ENCODE data around the gene SLC31A2.

The SLC31A2 gene

DNA sequence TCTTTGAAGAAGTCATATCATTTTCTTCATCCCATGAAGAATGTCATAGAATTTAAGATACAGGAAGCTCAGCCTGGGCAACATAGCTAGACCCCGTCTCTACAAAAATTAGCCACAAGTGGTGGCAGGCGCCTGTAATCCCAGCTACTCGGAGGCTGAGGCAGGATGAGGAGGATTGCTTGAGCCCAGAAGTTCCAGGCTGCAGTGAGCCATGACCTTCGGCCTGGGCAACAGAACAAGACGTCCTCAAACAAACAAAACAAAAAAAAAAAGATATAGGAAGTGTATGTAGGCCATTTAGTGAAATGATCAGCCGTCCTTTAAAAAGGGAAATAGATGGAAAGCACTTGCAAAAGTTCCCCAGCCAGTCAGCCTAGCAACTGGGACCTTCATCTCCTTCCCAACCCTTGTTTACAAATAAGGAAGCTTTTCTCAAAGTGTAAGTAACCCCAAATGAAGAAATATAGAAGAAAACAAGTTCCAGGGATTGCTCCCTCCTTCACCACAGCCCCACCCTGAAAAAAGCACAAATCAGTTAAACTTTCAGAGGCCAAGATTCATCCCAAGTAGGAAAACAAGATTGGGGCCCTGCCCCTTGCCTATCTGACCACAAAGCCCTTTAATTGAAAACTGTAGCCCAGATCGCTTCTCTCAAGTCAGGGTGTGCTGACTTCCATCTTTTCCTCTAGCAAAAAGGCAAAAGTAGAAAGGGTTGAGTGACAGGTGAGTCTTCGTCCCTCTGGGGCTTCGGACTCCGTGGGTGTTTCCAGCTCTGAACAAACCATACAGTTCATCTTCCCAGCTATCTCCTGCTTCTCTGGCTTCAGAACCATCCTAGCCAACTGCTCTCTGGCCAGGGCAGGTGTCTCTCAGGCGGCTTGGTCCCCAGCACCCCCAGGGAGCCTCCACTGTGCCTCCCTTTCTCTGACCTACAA is 1.2 kb downstream of the SLC31A2 start:
- no peak overlapping the region for H3K9ac ChIP-seq (ENCODE audit: low read length)

DNA sequence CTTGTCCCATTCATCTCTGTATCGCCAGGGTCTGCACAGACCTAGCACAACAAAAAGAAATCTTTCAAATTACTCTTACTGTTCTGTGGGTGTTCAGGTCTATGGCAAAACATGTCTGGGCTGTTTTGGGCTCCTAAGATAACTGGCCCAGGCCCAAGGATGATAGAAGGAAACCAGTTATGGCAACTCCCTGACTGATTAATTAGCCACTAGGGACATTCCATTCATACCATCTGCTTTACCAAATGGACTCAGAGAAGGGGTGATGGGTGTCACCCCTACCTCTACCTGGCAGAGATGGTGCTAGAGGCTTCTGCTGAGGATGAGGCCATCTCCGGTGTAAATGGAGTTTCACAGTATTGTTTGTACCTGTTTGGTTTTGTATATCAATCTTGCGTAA is 1.9 kb downstream of the SLC31A2 start:
- Histone ChIP-seq H3K4me1 (ENCODE audit: control insufficient read depth, insufficient read depth, low read length) (peaks cover 9% of the 10 kb centered on the region; the same call in 1 of the 2 replicates), H3K27ac (ENCODE audit: low read depth, low read length) (no peak overlapping the region)

More for the DNA sequence above, 1.2 kb downstream of the SLC31A2 start:
- Histone ChIP-seq H3K27ac (ENCODE audit: low read depth, low read length) (no peak overlapping the region), H3K36me3 (ENCODE audit: control insufficient read depth, insufficient read depth, low read length) (no peaks in the 10 kb centered on the region), H3K27me3 (ENCODE audit: control insufficient read depth, insufficient read depth, low read length) (peaks cover 13% of the 10 kb centered on the region), H3K4me3 (ENCODE audit: low read depth, low read length) (peak overlapping the region; percentile 70), H3K4me1 (ENCODE audit: control insufficient read depth, insufficient read depth, low read length) (peaks cover 9% of the 10 kb centered on the region; the same call in 1 of the 2 replicates), H3K9me3 (ENCODE audit: control insufficient read depth, insufficient read depth, low read depth, low read length) (no peaks in the 10 kb centered on the region)

DNA sequence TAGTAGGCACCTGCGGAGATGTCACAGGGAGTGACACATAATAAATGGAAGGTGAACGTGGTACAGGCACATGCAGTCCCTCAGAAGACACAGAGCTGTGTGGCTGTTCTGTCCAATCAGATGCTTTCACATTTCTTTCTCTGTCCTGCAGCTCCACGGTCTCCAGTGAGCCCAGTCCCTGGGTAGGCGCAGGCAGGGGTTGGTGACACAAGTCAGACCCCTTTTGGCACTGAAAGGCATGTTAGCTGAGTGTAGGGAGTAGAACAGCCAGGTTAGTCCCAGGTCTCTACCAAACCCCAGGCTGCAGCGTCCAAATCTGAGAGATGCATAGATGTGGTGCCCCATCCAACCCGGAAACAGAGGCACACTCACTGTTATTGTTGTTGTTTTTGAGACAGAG is 2.8 kb downstream of the SLC31A2 start:
- H3K4me3 ChIP-seq (ENCODE audit: low read depth, low read length) = no peak overlapping the region
- no peak overlapping the region for H3K9ac ChIP-seq (ENCODE audit: low read length)
- peaks cover 9% of the 10 kb centered on the region; the same call in 1 of the 2 replicates for H3K4me1 ChIP-seq (ENCODE audit: control insufficient read depth, insufficient read depth, low read length)
- no peak overlapping the region for H3K27ac ChIP-seq (ENCODE audit: low read depth, low read length)
- H3K27me3 ChIP-seq (ENCODE audit: control insufficient read depth, insufficient read depth, low read length) = peaks cover 13% of the 10 kb centered on the region
- H3K9me3 ChIP-seq (ENCODE audit: control insufficient read depth, insufficient read depth, low read depth, low read length) = no peaks in the 10 kb centered on the region
- no peaks in the 10 kb centered on the region for H3K36me3 ChIP-seq (ENCODE audit: control insufficient read depth, insufficient read depth, low read length)

More for the DNA sequence above, 1.9 kb downstream of the SLC31A2 start:
- Histone ChIP-seq H3K4me3 (ENCODE audit: low read depth, low read length) (no peak overlapping the region), H3K9ac (ENCODE audit: low read length) (no peak overlapping the region), H3K9me3 (ENCODE audit: control insufficient read depth, insufficient read depth, low read depth, low read length) (no peaks in the 10 kb centered on the region), H3K27me3 (ENCODE audit: control insufficient read depth, insufficient read depth, low read length) (peaks cover 13% of the 10 kb centered on the region), H3K36me3 (ENCODE audit: control insufficient read depth, insufficient read depth, low read length) (no peaks in the 10 kb centered on the region)

DNA sequence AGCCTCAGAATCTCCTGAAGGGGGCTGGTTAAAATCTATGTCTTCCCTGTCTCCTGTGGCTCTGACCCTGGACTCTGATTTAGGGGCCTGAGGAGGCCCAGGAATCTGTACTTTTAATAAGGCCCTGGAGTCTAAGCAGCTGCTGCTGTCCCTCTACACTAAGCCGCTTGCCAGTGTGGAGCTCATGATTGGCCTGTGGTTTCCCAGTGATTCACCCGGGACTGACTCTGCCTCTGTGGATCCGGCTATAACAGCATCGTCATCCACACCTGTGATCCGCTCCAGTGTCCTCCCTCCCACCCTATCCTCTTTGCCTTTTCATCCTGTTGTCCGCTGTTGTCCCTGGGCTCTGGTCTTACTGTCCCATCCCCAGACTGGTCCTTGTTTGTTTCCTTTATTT is 3.7 kb downstream of the SLC31A2 start:
- Histone ChIP-seq H3K4me3 (ENCODE audit: low read depth, low read length) (no peak overlapping the region), H3K27ac (ENCODE audit: low read depth, low read length) (no peak overlapping the region), H3K9me3 (ENCODE audit: control insufficient read depth, insufficient read depth, low read depth, low read length) (no peaks in the 10 kb centered on the region)

DNA sequence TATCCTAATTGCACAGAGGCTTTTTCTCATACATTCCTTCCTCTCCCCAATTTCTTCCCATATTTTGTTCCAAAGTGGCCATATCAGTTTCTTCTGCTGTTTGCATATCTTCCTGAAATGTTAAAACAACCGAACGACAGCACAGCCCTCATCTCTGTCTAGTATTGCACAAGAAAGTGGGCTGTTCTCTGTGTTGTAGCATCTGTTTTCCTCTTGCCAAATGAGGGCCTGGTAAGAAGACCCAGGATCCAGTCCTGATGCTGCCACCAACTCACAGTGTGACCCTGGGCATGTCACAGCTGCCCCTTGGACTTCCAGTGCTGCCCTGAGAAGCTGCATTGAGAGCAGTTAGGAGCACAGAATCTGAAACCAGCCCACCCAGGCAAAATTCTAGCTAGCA is 4.1 kb downstream of the SLC31A2 start:
- Histone ChIP-seq H3K27ac (ENCODE audit: low read depth, low read length) (no peak overlapping the region), H3K36me3 (ENCODE audit: control insufficient read depth, insufficient read depth, low read length) (no peaks in the 10 kb centered on the region; the same call in 1 of the 2 replicates), H3K9ac (ENCODE audit: low read length) (no peak overlapping the region)

More for the DNA sequence above, 3.7 kb downstream of the SLC31A2 start:
- H3K36me3 ChIP-seq (ENCODE audit: control insufficient read depth, insufficient read depth, low read length) = no peaks in the 10 kb centered on the region; the same call in 1 of the 2 replicates
- no peak overlapping the region for H3K9ac ChIP-seq (ENCODE audit: low read length)
- peaks cover 13% of the 10 kb centered on the region for H3K27me3 ChIP-seq (ENCODE audit: control insufficient read depth, insufficient read depth, low read length)
- peaks cover 9% of the 10 kb centered on the region; the same call in 1 of the 2 replicates for H3K4me1 ChIP-seq (ENCODE audit: control insufficient read depth, insufficient read depth, low read length)

DNA sequence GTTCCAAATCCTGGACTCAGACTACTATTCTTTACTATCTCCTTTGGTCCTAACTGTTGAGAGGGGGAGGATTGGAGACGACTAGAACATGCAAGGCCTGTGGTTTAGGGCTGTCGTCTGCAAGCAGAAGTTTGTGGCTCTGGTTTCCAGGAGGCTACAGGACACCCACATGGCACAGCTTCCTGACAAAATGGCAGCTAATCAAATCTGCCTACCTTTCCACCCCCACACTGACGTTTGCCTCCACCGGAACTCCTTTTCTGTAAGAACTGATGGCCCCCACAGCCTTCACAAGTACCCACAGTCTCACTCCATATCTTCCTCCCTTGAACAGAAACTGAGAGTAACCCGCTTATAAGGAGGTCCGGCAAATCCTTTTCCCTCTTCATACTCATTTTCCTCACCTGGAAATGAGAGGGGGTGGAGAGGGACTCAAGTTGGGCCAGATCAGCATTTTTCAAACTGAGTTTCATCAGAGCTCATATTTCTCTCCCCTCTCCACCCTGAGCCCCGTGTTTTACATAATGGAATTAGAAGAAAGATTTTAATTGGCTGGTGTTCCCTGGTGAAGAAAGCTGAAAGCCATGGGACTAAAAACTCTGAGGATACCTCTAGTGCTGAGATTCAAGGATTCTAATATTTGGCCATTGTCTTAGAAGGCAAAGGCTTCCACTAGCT is 5.2 kb downstream of the SLC31A2 start:
- no peaks in the 10 kb centered on the region; the same call in 1 of the 2 replicates for H3K36me3 ChIP-seq (ENCODE audit: control insufficient read depth, insufficient read depth, low read length)
- no peaks in the 10 kb centered on the region for H3K9me3 ChIP-seq (ENCODE audit: control insufficient read depth, insufficient read depth, low read depth, low read length)
- no peak overlapping the region for H3K27ac ChIP-seq (ENCODE audit: low read depth, low read length)
- no peak overlapping the region for H3K9ac ChIP-seq (ENCODE audit: low read length)
- peaks cover 13% of the 10 kb centered on the region for H3K27me3 ChIP-seq (ENCODE audit: control insufficient read depth, insufficient read depth, low read length)
- H3K4me3 ChIP-seq (ENCODE audit: low read depth, low read length) = no peak overlapping the region
- peaks cover 19% of the 10 kb centered on the region for H3K4me1 ChIP-seq (ENCODE audit: control insufficient read depth, insufficient read depth, low read length)

More for the DNA sequence above, 4.1 kb downstream of the SLC31A2 start:
- Histone ChIP-seq H3K9me3 (ENCODE audit: control insufficient read depth, insufficient read depth, low read depth, low read length) (no peaks in the 10 kb centered on the region), H3K4me3 (ENCODE audit: low read depth, low read length) (no peak overlapping the region), H3K27me3 (ENCODE audit: control insufficient read depth, insufficient read depth, low read length) (peaks cover 13% of the 10 kb centered on the region), H3K4me1 (ENCODE audit: control insufficient read depth, insufficient read depth, low read length) (peaks cover 9% of the 10 kb centered on the region; the same call in 1 of the 2 replicates)

DNA sequence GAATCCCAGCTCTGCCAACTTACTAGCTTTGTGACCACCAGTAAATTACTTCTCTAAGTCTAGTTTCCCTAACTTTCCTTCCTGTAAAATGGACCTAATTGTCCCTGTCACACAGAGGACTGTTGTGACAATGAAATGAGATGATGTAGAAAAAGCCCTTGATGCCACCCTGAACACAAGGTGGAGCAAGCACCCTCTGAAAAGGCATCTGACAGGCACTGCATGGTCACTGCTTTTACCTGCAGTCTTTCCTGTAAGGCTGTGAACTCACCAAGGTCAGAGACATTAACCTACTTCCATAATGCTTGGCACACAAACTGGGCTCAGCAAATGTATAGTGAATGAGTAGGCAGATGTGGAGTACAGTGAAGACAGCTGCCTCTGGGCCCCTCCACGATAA is 6.1 kb downstream of the SLC31A2 start:
- Histone ChIP-seq H3K4me1 (ENCODE audit: control insufficient read depth, insufficient read depth, low read length) (peaks cover 27% of the 10 kb centered on the region), H3K4me3 (ENCODE audit: low read depth, low read length) (no peak overlapping the region), H3K9me3 (ENCODE audit: control insufficient read depth, insufficient read depth, low read depth, low read length) (no peaks in the 10 kb centered on the region), H3K9ac (ENCODE audit: low read length) (no peak overlapping the region), H3K36me3 (ENCODE audit: control insufficient read depth, insufficient read depth, low read length) (peaks cover 7% of the 10 kb centered on the region), H3K27me3 (ENCODE audit: control insufficient read depth, insufficient read depth, low read length) (peaks cover 7% of the 10 kb centered on the region), H3K27ac (ENCODE audit: low read depth, low read length) (no peak overlapping the region)

DNA sequence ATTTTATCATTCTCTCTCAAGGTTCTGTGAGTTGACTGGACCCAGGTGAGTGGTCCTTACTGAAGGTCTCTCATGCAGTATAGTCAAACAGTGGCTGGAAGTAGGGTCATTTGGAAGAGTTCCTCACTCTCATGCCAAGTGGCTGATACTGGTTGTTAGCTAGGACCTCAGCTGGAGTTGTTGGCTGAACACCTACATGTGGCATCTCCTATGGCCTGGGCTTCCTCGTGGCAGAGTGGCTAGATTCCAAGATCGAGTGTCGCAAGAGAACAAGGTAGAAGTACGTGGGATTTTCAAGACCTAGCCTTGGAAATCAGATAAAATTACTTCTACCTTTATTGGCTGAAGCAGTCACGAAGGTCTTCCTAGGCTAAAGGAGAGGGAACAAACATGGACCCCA is 7.6 kb downstream of the SLC31A2 start:
- Histone ChIP-seq H3K4me1 (ENCODE audit: control insufficient read depth, insufficient read depth, low read length) (peaks cover 27% of the 10 kb centered on the region), H3K9me3 (ENCODE audit: control insufficient read depth, insufficient read depth, low read depth, low read length) (no peaks in the 10 kb centered on the region), H3K27me3 (ENCODE audit: control insufficient read depth, insufficient read depth, low read length) (no peaks in the 10 kb centered on the region), H3K36me3 (ENCODE audit: control insufficient read depth, insufficient read depth, low read length) (peaks cover 20% of the 10 kb centered on the region), H3K4me3 (ENCODE audit: low read depth, low read length) (no peak overlapping the region), H3K27ac (ENCODE audit: low read depth, low read length) (no peak overlapping the region), H3K9ac (ENCODE audit: low read length) (no peak overlapping the region)

DNA sequence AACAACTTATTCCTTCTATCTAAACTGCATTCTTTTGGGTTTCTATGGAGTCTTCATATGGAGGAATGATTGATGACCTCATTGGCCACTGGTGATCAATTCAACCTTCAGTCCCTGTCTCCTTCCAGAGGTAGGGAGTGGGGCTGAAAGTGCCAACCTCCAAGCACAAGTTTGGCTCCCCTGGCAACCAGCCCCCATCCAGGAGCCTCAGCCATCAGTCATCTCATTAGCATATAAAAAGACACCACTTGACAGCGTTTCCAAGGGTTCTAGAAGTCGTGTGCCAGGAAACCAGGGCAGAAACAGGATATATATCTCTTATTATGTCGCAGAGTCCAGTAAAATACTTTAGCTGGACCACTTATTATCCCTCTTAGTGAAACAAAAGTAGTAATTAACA is 9.8 kb downstream of the SLC31A2 start:
- no peaks in the 10 kb centered on the region for H3K9me3 ChIP-seq (ENCODE audit: control insufficient read depth, insufficient read depth, low read depth, low read length)
- H3K27ac ChIP-seq (ENCODE audit: low read depth, low read length) = no peak overlapping the region
- no peak overlapping the region for H3K9ac ChIP-seq (ENCODE audit: low read length)
- no peaks in the 10 kb centered on the region for H3K27me3 ChIP-seq (ENCODE audit: control insufficient read depth, insufficient read depth, low read length)
- H3K36me3 ChIP-seq (ENCODE audit: control insufficient read depth, insufficient read depth, low read length) = peaks cover 40% of the 10 kb centered on the region
- peak overlapping the region; percentile 28; the same call in 1 of the 2 replicates for H3K4me3 ChIP-seq (ENCODE audit: low read depth, low read length)
- H3K4me1 ChIP-seq (ENCODE audit: control insufficient read depth, insufficient read depth, low read length) = peaks cover 27% of the 10 kb centered on the region

DNA sequence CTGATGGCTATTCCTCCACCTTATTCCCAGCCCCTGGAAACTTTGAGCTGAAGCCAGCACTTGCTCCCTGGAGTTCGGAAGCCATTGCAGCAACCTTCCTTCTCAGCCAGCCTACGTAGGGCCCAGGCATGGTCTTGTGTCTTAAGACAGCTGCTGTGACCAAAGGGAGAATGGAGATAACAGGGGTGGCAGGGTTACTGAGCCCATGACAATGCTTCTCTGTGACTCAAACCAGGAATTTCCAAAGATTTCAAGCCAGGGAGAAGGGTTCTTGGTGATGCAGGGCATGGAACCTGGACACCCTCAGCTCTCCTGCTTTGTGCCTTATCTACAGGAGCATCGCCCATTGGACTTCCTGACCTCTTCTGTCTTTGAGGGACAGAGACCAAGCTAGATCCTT is 12.2 kb downstream of the SLC31A2 start:
- Histone ChIP-seq H3K36me3 (ENCODE audit: control insufficient read depth, insufficient read depth, low read length) (peaks cover 63% of the 10 kb centered on the region), H3K9ac (ENCODE audit: low read length) (no peak overlapping the region), H3K27ac (ENCODE audit: low read depth, low read length) (no peak overlapping the region), H3K4me3 (ENCODE audit: low read depth, low read length) (no peak overlapping the region), H3K4me1 (ENCODE audit: control insufficient read depth, insufficient read depth, low read length) (peaks cover 18% of the 10 kb centered on the region), H3K9me3 (ENCODE audit: control insufficient read depth, insufficient read depth, low read depth, low read length) (no peaks in the 10 kb centered on the region), H3K27me3 (ENCODE audit: control insufficient read depth, insufficient read depth, low read length) (no peaks in the 10 kb centered on the region)

All from HUES6 (cell line).